ENCODE results near the gene PRDM10.
A peak's percentile ranks its signal among the peaks of the same experiment; 100 is the strongest.

PRDM10 gene

DNA sequence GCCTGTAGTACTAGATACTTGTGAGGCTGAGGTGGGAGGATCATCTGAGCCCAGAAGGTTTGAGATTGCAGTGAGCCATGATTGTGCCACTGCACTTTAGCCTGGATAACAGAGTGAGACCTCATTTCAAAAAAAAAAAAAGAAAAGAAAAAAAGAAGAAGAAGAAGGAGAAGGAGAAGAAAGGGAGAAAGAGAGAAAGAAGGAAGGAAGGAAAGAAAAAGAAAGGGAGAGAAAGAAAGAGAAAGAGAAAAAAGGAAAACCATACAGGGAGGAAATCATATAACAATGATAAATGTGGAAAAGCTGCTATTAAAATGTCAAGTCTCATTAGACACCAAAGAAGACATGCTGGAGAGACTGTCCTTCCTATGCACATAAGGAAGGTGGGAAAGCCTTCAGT lies 5.7 kb upstream of the PRDM10 start:
- no peak for DNase-seq

GRCh38 chr11:130006929-130007328 lies 4.3 kb upstream of the PRDM10 start:
- DNase-seq, result peak; percentile 62

DNA sequence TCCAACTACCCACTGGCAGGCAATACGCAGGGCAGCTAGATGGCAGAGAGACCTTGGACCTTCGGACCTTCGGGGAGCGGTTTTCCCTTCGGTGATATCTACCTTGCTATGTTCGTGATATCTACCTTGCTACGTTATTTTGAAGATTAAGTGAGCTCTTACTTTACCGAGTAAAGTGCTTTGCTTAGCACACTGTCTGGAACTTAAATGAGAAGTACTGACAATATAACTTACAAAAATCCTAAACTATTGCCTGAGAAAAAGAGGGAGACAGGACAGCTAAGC lies 1.0 kb upstream of the PRDM10 start:
- no peak for DNase-seq

DNA sequence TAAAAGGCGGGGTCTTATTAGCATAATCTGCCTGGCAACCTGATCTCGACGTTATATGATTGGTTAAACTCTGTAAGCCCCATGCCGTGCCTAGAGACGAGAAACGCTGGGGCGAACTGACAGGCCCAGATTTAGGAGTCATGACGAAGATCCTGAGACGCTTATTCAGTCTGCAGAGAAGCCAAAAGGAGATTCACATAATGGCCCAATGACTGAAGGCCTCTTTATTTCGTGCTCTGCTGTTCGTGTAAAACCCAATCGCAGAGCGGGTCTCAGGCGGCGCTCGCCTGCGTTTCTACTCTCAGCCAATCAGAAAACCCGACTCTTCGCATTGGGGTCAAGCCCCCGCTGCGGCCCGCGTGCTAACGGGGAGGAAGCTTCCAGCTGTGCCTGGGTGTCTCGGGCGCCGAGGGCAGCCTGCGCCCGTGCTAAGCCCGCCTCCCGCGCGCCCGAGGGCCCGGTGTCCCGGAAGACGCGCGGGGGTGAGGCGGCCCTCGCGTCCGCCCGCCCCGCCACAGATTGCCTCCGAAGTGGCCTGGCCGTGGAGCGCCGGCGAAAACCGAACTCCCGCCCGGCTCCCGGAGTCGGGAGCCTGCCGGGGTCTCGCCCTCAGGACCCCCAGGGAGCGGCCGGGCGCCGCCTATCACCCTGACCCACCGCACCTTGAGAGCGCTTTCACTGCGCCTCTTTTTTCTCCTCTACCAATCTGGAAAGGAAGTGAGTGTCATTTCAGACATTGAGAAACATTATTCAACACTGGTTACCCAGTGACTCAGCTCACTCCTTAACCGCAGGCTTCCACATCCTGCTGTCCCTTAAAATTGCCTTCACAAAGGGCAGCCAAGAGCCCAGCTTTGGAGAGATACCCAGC lies 446 bp upstream of the PRDM10 start:
- peak; percentile 93 for DNase-seq

- peak; percentile 37 for DNase-seq
Measured at GRCh38 chr11:130001461-130002351, 929 bp downstream of the PRDM10 start.

- DNase-seq, result no peak
Measured at GRCh38 chr11:130000552-130001176, 2.0 kb downstream of the PRDM10 start.

- no peak for DNase-seq
Measured at GRCh38 chr11:129999407-129999806, 3.2 kb downstream of the PRDM10 start.

GRCh38 chr11:129998905-129999304 lies 3.7 kb downstream of the PRDM10 start:
- DNase-seq, result no peak

DNA sequence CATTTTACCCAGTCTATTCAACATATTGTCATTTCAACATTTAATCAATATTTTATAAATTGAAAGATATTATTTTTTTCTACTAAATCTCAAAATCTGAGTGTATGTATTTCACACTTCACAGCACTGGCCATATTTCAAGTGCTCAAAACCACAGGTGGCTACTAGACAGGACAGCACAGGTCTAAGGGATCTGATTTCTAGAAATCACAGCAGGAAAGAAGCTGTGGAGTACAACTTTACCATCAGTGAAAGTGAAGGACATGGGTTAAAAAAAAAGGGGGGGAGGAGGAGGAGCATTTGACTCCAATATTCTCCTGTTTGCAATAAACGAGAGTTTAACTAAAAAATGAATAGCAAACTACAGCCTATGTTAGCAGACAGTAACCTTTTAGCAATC lies 4.5 kb downstream of the PRDM10 start:
- DNase-seq, result peak; percentile 65

DNA sequence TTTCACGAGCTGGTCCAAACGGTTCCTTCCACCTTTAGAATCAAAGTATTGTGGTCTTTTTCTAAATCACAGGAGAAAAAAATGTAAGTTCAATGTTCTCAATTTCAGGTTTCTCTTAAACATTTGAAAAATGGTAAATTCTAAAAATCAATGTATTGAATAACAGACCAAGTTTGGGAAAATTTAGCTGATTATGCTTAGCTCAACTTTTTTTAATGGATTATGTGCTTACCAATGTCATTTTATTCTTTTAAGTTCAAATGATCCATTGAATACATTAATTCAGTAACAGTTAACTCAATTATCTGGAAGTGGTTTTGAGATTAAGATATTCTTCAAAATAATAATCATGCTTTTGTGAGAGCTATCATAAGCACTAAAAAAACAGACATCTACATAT lies 5.1 kb downstream of the PRDM10 start:
- no peak for DNase-seq

GRCh38 chr11:129996113-129996870 lies 6.3 kb downstream of the PRDM10 start:
- DNase-seq, result no peak

DNA sequence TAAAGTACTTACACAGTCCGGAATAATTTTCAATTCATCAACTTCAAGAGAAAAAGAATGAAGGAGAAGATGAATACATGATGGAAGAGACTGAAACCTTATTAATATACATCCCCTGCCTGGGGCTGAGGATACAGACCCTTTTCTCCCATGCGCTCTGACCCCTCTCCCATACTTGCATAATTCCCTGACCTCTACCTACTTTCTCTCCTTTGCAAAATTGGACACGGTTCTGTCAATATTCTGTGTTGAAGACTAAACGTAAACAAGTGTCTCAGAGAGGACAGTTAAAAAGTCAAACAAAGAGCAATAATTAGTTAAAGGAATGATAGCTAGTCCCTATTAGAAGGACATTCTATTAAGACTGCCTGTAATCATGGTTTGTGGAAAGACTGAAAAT lies 7.5 kb downstream of the PRDM10 start:
- no peak for DNase-seq

DNA sequence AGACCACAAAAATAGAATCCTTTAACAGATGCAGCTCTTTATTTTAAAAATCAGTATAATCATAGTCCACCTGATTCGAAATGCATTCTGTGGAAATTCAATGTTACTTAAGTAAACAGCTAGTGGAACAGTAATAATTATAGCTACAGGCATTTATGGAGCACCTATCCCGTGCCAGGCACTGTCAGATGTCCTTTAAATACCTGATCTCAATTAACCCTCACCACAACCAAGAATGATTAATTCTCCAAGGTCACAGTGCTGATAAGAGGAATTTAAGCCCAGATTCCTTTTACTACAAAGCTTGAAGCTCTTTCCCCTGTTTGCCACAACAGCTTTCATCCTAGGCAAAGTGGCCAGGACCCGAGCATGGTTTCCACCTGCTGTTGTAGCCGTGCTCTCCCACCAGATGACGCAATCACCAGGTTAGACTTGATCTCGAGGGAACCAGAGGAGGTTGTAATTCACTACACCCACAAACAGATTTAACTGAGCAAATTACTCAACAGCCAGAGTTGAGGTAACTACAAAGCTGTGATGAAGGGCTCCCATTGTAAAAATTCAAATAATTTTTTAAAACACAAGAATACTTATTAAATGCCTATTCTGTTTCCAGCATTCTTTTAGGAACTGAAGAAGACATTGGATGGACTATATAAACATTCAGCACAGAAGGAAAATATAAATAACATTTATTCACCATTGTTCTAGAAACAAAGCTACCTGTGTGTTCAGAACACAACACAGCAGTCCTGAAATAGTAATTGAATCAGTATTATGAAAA lies 10.3 kb downstream of the PRDM10 start:
- DNase-seq, result peak; percentile 42

DNA sequence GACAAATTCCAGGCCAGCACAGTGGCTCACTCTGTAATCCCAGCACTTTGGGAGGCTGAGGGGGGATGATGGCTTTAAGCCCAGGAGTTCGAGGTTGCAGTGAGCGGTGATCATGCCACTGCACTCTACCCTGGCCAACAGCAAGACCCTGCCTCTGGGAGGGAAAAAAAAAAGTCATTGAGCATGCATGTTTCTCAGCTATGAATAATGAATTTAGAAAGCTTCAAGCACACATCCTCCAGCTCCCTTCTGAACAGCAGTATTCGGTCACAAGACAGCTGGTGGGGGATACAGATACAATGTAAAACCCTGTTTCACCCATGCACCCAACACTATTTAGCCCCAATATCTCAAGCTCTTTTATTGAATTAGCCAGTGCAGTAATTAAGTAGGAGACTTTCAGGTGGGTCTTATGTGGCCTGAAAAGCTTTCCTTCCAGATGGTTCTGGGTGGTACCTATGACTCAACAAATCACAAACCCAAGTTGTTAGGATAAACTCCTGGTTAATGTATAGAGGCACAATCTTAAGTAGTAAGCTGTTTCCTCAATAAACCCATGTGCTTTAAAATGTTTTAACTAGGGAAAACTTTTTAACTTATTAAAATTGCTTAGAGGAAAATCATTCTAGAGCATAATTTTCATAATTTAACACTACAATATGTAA lies 13.4 kb downstream of the PRDM10 start:
- no peak for DNase-seq

DNA sequence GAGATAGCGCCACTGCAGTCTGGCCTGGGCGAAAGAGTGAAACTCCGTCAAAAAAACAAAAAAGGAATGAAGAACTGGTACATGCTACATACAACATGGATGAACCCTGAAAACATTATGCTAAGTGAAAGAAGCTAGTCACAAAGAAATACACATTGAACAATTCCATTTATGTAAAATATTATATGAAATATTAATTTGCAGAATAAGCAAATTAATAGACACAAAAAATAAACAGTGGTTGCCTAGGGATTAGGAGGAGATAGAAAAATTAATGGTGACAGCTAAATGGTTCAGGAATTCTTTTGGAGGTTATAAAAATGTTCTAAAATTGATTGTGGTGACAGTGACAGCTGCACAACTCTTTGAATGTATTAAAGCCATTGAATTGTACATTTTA lies 14.7 kb downstream of the PRDM10 start:
- DNase-seq, result no peak

DNA sequence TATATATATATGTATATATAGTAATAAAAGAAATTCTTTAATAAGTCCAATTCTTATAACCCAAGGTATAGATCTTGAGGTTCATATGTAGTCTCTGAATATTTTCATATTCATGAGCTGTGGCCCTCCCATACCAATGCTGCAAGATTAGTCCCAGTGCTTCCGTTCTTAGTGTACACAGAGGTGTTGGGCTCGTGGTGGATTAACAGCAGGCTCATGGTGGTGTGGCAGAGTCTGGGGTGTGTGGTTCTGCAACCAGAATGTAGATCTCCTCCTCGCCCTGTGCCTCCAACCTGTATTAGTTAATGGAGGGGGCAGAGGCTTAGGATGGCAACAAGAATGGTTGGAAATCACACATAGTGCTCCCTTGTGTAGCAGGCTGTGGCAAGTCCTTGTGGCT lies 16.8 kb downstream of the PRDM10 start:
- DNase-seq, result no peak

DNA sequence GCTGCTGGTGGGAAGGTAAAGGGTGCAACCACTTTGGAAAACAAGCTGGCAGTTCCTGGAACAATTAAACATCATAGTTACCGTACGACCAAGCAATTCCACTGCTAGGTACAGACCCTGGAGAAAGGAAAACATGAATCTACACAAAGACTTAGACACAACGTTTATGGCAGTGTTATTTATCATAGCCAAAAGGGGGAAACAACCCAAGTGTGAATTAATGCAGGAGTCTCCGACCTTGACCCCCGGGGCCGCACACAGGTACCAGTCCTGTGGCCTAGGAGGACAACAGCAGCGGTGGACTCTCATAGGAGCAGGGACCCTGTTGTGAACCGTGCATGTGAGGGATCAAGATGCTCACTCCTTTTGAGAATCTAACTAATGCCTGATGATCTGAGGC lies 22.5 kb downstream of the PRDM10 start:
- no peak for DNase-seq

DNA sequence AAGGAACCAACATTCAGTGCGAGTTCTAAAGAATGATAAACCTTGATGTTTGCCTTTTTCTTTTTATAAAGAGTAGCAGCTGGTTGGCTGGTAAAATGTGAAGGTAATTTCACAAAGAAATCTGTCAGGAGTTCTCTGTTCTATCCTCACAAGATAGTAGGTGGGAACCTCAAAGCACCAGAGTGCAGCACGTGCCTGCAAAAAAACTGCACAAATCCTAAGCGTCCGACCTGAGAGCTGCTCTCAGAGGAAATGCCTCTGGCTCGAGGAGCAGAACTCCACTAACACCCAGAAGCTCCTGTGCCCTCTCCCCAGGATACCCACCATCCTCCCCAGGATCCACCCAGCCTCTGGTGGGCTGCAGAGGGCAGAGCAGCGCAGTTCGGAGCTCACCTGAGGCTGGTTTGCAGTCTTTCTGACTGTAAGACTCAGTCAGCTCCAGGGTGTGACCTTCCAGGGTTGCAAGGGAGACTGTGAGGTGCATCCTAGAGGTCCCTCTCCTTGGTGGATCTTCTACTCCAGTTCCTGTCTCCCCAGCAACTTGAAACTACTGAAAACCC lies 23.5 kb downstream of the PRDM10 start:
- DNase-seq, result no peak

DNA sequence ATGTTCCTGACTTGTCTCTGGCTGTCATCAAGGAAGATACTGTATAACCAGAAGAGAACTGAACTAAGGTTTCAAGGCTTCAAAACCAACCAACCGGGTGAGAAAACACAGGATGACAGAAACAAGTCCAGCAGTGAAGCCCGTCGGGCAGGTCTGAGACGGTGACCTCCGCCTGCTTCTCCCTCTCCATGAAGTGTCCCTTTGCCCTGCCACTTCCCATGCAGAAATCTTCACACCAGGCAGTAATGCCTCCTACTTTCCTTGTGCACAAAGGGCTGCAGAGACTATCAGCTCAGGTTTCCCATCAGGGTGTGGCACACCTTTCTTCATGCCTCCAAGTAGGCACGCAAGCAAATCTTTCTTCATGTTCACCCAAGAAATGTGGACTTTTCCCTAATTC lies 24.2 kb downstream of the PRDM10 start:
- DNase-seq, result no peak

- no peak for DNase-seq
Measured at GRCh38 chr11:129976328-129976727, 26.3 kb downstream of the PRDM10 start.

GRCh38 chr11:129975543-129975942 lies 27.1 kb downstream of the PRDM10 start:
- DNase-seq, result no peak
